GM23338 (cell line): ENCODE measurements around the gene APPBP2. TPM values are rescaled to one million over a fixed set of nuclear protein-coding genes. Genes with fewer than 3 reads are reported as not detected.

Experiments
- ATAC-seq: fragments of 200-7000 bp; cut with Tn5 transposase; 3 replicates; pipeline ENCODE4 v1.9.1; 2020
- DNase-seq: peaks from one replicate; pipeline ENCODE4 v3.0.0-alpha.2; 2015; ENCODE audit warnings: low spot score
- H2AFZ ChIP-seq: fragments of 200-600 bp; sonication (generic); 2 replicates; pipeline ENCODE4 v1.8.0; 2016; ENCODE audit warnings: antibody characterized with exemption, mild to moderate bottlenecking, moderate library complexity
- H3F3A ChIP-seq: fragments of 200-600 bp; sonication (generic); replicated peaks from 2 replicates; pipeline ENCODE4 v1.8.0; 2017; ENCODE audit warnings: antibody characterized with exemption, mixed run types, low read depth
- H3K27ac ChIP-seq: fragments of 200-600 bp; sonication (generic); 2 replicates; pipeline ENCODE4 v1.6.1; 2016; ENCODE audit warnings: low read depth
- H3K27me3 ChIP-seq: fragments of 200-600 bp; sonication (generic); 2 replicates; pipeline ENCODE4 v1.8.0; 2016; ENCODE audit warnings: mild to moderate bottlenecking, mixed run types, moderate library complexity; ENCODE audit not compliant: insufficient read depth
- H3K36me3 ChIP-seq: fragments of 200-600 bp; sonication (generic); 2 replicates; pipeline ENCODE4 v1.8.0; 2016; ENCODE audit warnings: mild to moderate bottlenecking; ENCODE audit not compliant: insufficient read depth
- H3K4me1 ChIP-seq: fragments of 200-600 bp; sonication (generic); 2 replicates; pipeline ENCODE4 v1.8.0; 2016; ENCODE audit warnings: mild to moderate bottlenecking, moderate library complexity; ENCODE audit not compliant: insufficient read depth
- H3K4me2 ChIP-seq: fragments of 200-600 bp; sonication (generic); 2 replicates; pipeline ENCODE4 v1.7.1; 2017; ENCODE audit warnings: mixed run types
- H3K4me3 ChIP-seq: fragments of 200-600 bp; sonication (generic); 2 replicates; pipeline ENCODE4 v1.6.1; 2016; ENCODE audit warnings: mixed run types
- H3K79me2 ChIP-seq: fragments of 200-600 bp; sonication (generic); replicated peaks from 2 replicates; pipeline ENCODE4 v1.8.0; 2017; ENCODE audit warnings: mild to moderate bottlenecking; ENCODE audit not compliant: insufficient read depth
- H3K9me2 ChIP-seq: fragments of 200-600 bp; sonication (generic); 2 replicates; pipeline ENCODE4 v1.8.0; 2017; ENCODE audit not compliant: insufficient read depth
- H4K20me1 ChIP-seq: fragments of 200-600 bp; sonication (generic); replicated peaks from 2 replicates; pipeline ENCODE4 v1.8.0; 2017; ENCODE audit warnings: mild to moderate bottlenecking; ENCODE audit not compliant: insufficient read depth
- H3K27ac Mint-ChIP-seq: 2 replicates; pipeline ENCODE4 v1.8.0; 2020; ENCODE audit warnings: inconsistent platforms, mild to moderate bottlenecking, moderate library complexity, mixed read lengths
- H3K27me3 Mint-ChIP-seq: 3 replicates; pipeline ENCODE4 v1.8.0; 2022; ENCODE audit warnings: low read depth, mild to moderate bottlenecking, moderate library complexity, mixed read lengths, inconsistent platforms; ENCODE audit not compliant: insufficient read depth, poor library complexity
- H3K36me3 Mint-ChIP-seq: 3 replicates; pipeline ENCODE4 v1.8.0; 2021; ENCODE audit warnings: low read depth, mild to moderate bottlenecking, inconsistent platforms, moderate library complexity, mixed read lengths
- H3K4me1 Mint-ChIP-seq: 3 replicates; pipeline ENCODE4 v1.8.0; 2020; ENCODE audit warnings: mild to moderate bottlenecking, inconsistent platforms, mixed read lengths
- H3K4me3 Mint-ChIP-seq: 3 replicates; pipeline ENCODE4 v1.8.0; 2021; ENCODE audit warnings: moderate library complexity, mild to moderate bottlenecking, inconsistent platforms, mixed read lengths
- H3K9me3 Mint-ChIP-seq: 3 replicates; pipeline ENCODE4 v1.8.0; 2020; ENCODE audit warnings: moderate library complexity, mild to moderate bottlenecking, inconsistent platforms, mixed read lengths
- CREB1 ChIP-seq: fragments of 250-450 bp; sonication (Bioruptor Pico); IDR thresholded peaks from 2 replicates; pipeline ENCODE4 v1.5.0; 2020; ENCODE audit warnings: low read depth, mild to moderate bottlenecking, moderate library complexity
- CTCF ChIP-seq, 2 experiments: fragments of 200-600 bp in 1 of 2; sonication (generic) in 1 of 2; conservative IDR thresholded peaks; 2 replicates each; pipeline versions ENCODE4 v1.5.1 to v1.6.1; 2016 to 2017; ENCODE audit warnings: antibody characterized with exemption in 2 of 2, low read depth in 2 of 2, mild to moderate bottlenecking in 2 of 2, moderate library complexity in 1 of 2
- ETS1 ChIP-seq: IDR thresholded peaks from 2 replicates; pipeline ENCODE4 v1.6.1; 2016; ENCODE audit warnings: antibody characterized with exemption
- EZH2 ChIP-seq: fragments of 200-600 bp; sonication (generic); IDR thresholded peaks from one replicate; pipeline ENCODE4 v1.8.0; 2017; ENCODE audit warnings: antibody characterized with exemption, mild to moderate bottlenecking, low read depth; ENCODE audit not compliant: unreplicated experiment
- JUNB ChIP-seq: IDR thresholded peaks from one replicate; pipeline ENCODE4 v1.6.1; 2016; ENCODE audit warnings: antibody characterized with exemption; ENCODE audit not compliant: unreplicated experiment
- NANOG ChIP-seq: IDR thresholded peaks from 2 replicates; pipeline ENCODE4 v1.6.1; 2016; ENCODE audit warnings: antibody characterized with exemption, borderline replicate concordance
- POLR2AphosphoS5 ChIP-seq: IDR thresholded peaks from 2 replicates; pipeline ENCODE4 v1.6.1; 2016; ENCODE audit warnings: antibody characterized with exemption, low read depth
- REST ChIP-seq: IDR thresholded peaks from one replicate; pipeline ENCODE4 v1.6.1; 2018; ENCODE audit warnings: antibody characterized with exemption; ENCODE audit not compliant: unreplicated experiment
- STAT1 ChIP-seq: IDR thresholded peaks from one replicate; pipeline ENCODE4 v1.6.1; 2016; ENCODE audit warnings: antibody characterized with exemption; ENCODE audit not compliant: unreplicated experiment
- ZNF114 ChIP-seq: fragments of 250-450 bp; sonication (Bioruptor Pico); IDR thresholded peaks from 2 replicates; pipeline ENCODE4 v1.5.0; 2020; ENCODE audit warnings: mild to moderate bottlenecking, moderate library complexity
- polyA plus RNA-seq: library from polyadenylated mRNA; unstranded; fragments of >200 nt; fragmentation: Nextera tagmentation; extraction: Ambion mirVana; gene quantifications from 2 replicates; pipeline ENCODE4 v1.2.1, GENCODE V29; 2016
- total RNA-seq: library from RNA; depleted of rRNA; stranded (reverse); fragments of >200 nt; shearing (Covaris generic); gene quantifications from 2 replicates; pipeline ENCODE4 v1.2.3, GENCODE V29; 2014

Gene APPBP2
- total and polyA plus RNA-seq, 2 experiments from 2014 or later, result 9.3 to 15.0 TPM

DNA sequence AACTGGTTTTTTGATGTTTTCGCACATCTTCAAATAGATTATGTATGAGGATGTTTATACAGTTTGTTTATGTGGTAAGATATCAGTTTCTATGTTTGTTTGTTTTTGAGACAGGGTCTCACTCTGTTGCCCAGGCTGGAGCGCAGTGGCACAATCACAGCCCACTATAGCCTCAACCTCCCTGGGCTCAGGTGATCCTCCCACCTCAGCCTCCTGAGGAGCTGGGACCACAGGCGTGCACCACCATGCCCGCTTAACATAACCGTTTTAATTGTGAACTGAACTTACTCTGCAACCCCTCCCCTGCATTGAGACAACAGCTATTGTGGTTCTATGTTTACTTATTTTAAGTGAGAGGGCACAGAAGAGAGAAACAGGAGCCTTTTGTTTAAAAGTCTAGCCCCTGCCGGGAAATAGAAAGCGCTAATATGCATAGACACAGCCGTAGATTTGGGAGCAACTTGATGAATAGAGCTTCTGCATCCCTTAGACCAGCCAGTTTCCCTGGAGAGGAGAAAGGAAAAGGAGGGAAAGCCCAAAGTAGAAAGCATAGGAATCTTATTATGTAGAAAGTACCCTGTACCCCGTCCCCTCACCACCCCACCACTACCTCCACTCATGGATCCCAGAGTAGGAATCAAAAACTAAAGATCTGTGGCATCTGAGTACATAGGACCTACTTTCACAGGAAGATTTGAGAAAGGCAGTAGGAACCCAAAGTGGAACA, 19.6 kb upstream of the APPBP2 start:
- Histone ChIP-seq H3K4me2 (no peak overlapping the region), H3K4me1 (no peaks in the 10 kb centered on the region)
- no peak overlapping the region for H3K4me3 Mint-ChIP-seq

GRCh38 chr17:60542071-60542470, 16.0 kb upstream of the APPBP2 start:
- H3K4me1 ChIP-seq, result no peaks in the 10 kb centered on the region
- no peaks in the 10 kb centered on the region for H3K9me3 Mint-ChIP-seq
- H4K20me1 ChIP-seq, result no peaks in the 10 kb centered on the region; the same call in 1 of the 2 replicates
- no peak overlapping the region for H3K4me3 ChIP-seq
- H3K36me3 ChIP-seq, result no peaks in the 10 kb centered on the region
- H3K4me2 ChIP-seq, result no peak overlapping the region
- H3K36me3 Mint-ChIP-seq, result no peaks in the 10 kb centered on the region
- ATAC-seq, result no peak
- H3K27ac Mint-ChIP-seq, result no peak overlapping the region
- no peak overlapping the region for H3K27ac ChIP-seq
- no peak overlapping the region for H3K4me3 Mint-ChIP-seq
- no peaks in the 10 kb centered on the region for H3K27me3 ChIP-seq
- no peaks in the 10 kb centered on the region for H3K9me2 ChIP-seq
- no peaks in the 10 kb centered on the region for H3K27me3 Mint-ChIP-seq
- 0 out of 2 replicates have a peak, but pooled peaks cover 6% of the 10 kb centered on the region for H3F3A ChIP-seq
- no peak overlapping the region for H2AFZ ChIP-seq
- peaks cover 6% of the 10 kb centered on the region for H3K4me1 Mint-ChIP-seq
- no peak for DNase-seq
- H3K79me2 ChIP-seq, result no peaks in the 10 kb centered on the region
- TF ChIP-seq EZH2, result no peak
- no peak for TF ChIP-seq POLR2AphosphoS5
- TF ChIP-seq STAT1, result no peak
- TF ChIP-seq REST, result no peak
- TF ChIP-seq NANOG, result no peak
- TF ChIP-seq ZNF114 (CRISPR knock-in tag), result no peak
- TF ChIP-seq ETS1, result no peak
- no peak for TF ChIP-seq CREB1 (CRISPR knock-in tag)

More for the DNA sequence above, 19.6 kb upstream of the APPBP2 start:
- no peaks in the 10 kb centered on the region for H3K27me3 ChIP-seq
- ATAC-seq (peak; percentile 67), DNase-seq (no peak)
- peaks cover 6% of the 10 kb centered on the region for H3K4me1 Mint-ChIP-seq
- H3K36me3 Mint-ChIP-seq, result peaks cover 5% of the 10 kb centered on the region; the same call in 1 of the 3 replicates
- H3F3A ChIP-seq, result 0 out of 2 replicates have a peak, but pooled peaks cover 3% of the 10 kb centered on the region
- peaks cover 11% of the 10 kb centered on the region for H3K9me3 Mint-ChIP-seq
- TF ChIP-seq NANOG (no peak), CTCF (conservative IDR thresholded peaks at IDR 0.05; ENCODE audit: low read depth in 2 of 2) (no peak), JUNB (no peak), CREB1 (CRISPR knock-in tag) (no peak), ETS1 (no peak)
- no peak overlapping the region for H3K27ac Mint-ChIP-seq
- H2AFZ ChIP-seq, result no peak overlapping the region
- no peaks in the 10 kb centered on the region for H3K27me3 Mint-ChIP-seq
- no peaks in the 10 kb centered on the region for H3K9me2 ChIP-seq
- H3K27ac ChIP-seq, result no peak overlapping the region
- no peak overlapping the region for H3K4me3 ChIP-seq
- H3K36me3 ChIP-seq, result no peaks in the 10 kb centered on the region
- no peaks in the 10 kb centered on the region for H4K20me1 ChIP-seq
- no peaks in the 10 kb centered on the region for H3K79me2 ChIP-seq
